Suprapubic skin (tissue), 4 donors: ENCODE data around the gene DHDH.

Experiments used
- POLR2A ChIP-seq, 2 donors: fragments of 450-650 bp; IDR thresholded peaks; one replicate each; pipeline ENCODE4 v1.6.1; 2017; ENCODE audit warnings: antibody characterized with exemption in 2 of 2, mild to moderate bottlenecking in 2 of 2, moderate library complexity in 2 of 2
- POLR2AphosphoS5 ChIP-seq, 3 donors: sonication (generic); formaldehyde crosslinking; IDR thresholded peaks; one replicate each; pipeline ENCODE4 v1.6.1; 2017; ENCODE audit warnings: antibody characterized with exemption in 3 of 3
- TF ChIP-seq, protein P1 (sequence below), 2 donors: fragments of 200-600 bp in 1 of 2; fragments of 450-650 bp in 1 of 2; sonication (generic) in 1 of 2; IDR thresholded peaks; one replicate each; pipeline ENCODE4 v1.5.1; 2016 to 2019; ENCODE audit warnings: antibody characterized with exemption in 2 of 2, mild to moderate bottlenecking in 1 of 2, moderate library complexity in 1 of 2

DNA sequence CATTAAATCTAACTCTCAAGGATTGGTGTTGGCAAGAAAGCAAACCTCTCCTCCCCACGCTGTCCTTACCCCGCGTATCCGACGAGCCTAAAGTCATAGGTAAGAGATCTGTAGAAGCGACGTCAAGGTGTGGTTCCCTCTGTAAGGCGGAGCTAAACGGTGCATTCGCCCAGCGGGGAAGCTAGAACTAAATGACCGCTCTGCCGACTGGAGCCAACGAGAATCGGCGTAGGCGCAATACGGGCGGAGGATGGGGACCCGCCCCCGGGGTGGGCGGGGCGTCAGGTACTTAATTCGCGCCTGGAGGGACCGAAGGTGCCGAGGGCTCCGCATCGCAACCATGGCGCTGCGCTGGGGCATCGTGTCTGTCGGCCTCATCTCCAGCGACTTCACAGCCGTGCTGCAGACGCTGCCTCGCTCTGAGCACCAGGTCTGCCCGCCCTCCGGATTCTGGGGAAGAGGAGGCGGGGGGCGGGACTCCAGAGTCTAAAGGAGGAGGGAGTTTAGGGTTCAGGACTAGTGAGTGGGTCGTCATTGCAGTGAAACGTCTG is at the start of gene DHDH:
- no peak for TF ChIP-seq POLR2A (IDR thresholded peaks at IDR 0.05)
- TF ChIP-seq POLR2AphosphoS5 (IDR thresholded peaks at IDR 0.05): no peak
- TF ChIP-seq, protein P1, sequence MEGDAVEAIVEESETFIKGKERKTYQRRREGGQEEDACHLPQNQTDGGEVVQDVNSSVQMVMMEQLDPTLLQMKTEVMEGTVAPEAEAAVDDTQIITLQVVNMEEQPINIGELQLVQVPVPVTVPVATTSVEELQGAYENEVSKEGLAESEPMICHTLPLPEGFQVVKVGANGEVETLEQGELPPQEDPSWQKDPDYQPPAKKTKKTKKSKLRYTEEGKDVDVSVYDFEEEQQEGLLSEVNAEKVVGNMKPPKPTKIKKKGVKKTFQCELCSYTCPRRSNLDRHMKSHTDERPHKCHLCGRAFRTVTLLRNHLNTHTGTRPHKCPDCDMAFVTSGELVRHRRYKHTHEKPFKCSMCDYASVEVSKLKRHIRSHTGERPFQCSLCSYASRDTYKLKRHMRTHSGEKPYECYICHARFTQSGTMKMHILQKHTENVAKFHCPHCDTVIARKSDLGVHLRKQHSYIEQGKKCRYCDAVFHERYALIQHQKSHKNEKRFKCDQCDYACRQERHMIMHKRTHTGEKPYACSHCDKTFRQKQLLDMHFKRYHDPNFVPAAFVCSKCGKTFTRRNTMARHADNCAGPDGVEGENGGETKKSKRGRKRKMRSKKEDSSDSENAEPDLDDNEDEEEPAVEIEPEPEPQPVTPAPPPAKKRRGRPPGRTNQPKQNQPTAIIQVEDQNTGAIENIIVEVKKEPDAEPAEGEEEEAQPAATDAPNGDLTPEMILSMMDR (IDR thresholded peaks at IDR 0.05): no peak
